H1 (cell line): Measurements from ENCODE around the gene SLC13A5. TPM values are rescaled to one million over a fixed set of nuclear protein-coding genes. Genes with fewer than 3 reads are reported as not detected.
A peak's percentile ranks its signal among the peaks of the same experiment; 100 is the strongest.

Experiments used
- CTCF ChIA-PET: fragments of 300-600 bp; sonication (Branson Sonifier 250); formaldehyde crosslinking; loops from one replicate; lab custom pipeline; 2021; ENCODE audit not compliant: partially characterized antibody; lab: Charles Lee
- POLR2A ChIA-PET: fragments of 300-600 bp; sonication (Branson Sonifier 250); formaldehyde crosslinking; loops from one replicate; lab custom pipeline; 2021; ENCODE audit warnings: inconsistent platforms; ENCODE audit not compliant: partially characterized antibody; lab: Charles Lee
- DNase-seq, 2 experiments: peaks; one replicate each; pipeline versions ENCODE4 v3.0.0 to v3.0.0-alpha.2; 2010 to 2022; ENCODE audit warnings: low spot score in 2 of 2, low read depth in 1 of 2, mixed read lengths in 1 of 2
- FAIRE-seq: peaks from 2 replicates; lab custom pipeline; 2011; peaks lifted over from hg19 to GRCh38; lab: Jason Lieb, UNC
- H2AFZ ChIP-seq: 2 replicates; pipeline ENCODE4 v1.8.1; 2012; ENCODE audit warnings: low read length, inconsistent platforms
- H2AK5ac ChIP-seq: 2 replicates; pipeline ENCODE4 v1.6.1; 2013; ENCODE audit warnings: low read depth, low read length
- H2BK120ac ChIP-seq: replicated peaks from 2 replicates; pipeline ENCODE3; 2013; ENCODE audit warnings: low read depth, low read length, inconsistent platforms
- H2BK12ac ChIP-seq: 2 replicates; pipeline ENCODE4 v1.6.1; 2013; ENCODE audit warnings: low read depth, low read length
- H2BK15ac ChIP-seq: 2 replicates; pipeline ENCODE4 v1.6.1; 2013; ENCODE audit warnings: low read length
- H2BK20ac ChIP-seq: 2 replicates; pipeline ENCODE4 v1.6.1; 2013; ENCODE audit warnings: low read length
- H2BK5ac ChIP-seq: 2 replicates; pipeline ENCODE4 v1.6.1; 2013; ENCODE audit warnings: low read depth, low read length
- H3K14ac ChIP-seq: 2 replicates; pipeline ENCODE4 v1.6.1; 2013; ENCODE audit warnings: inconsistent platforms; ENCODE audit not compliant: insufficient read length
- H3K18ac ChIP-seq: 2 replicates; pipeline ENCODE4 v1.6.1; 2013; ENCODE audit warnings: low read length; ENCODE audit errors: extremely low read depth
- H3K23ac ChIP-seq: 2 replicates; pipeline ENCODE4 v1.6.1; 2013; ENCODE audit warnings: inconsistent platforms; ENCODE audit not compliant: insufficient read length
- H3K23me2 ChIP-seq: 2 replicates; pipeline ENCODE4 v1.6.1; 2013; ENCODE audit warnings: low read depth, low read length
- H3K27ac ChIP-seq: 2 replicates; pipeline ENCODE4 v1.6.1; 2011; ENCODE audit warnings: low read depth, low read length, inconsistent platforms
- H3K27me3 ChIP-seq, 4 experiments: replicated peaks in 1 of 4; 1 replicate in 1 of 4; 2 replicates in 3 of 4; pipeline versions ENCODE4 v1.6.1 to v1.8.1; 2011 to 2013; ENCODE audit warnings: low read length in 3 of 4, mild to moderate bottlenecking in 3 of 4, inconsistent platforms in 2 of 4, mixed read lengths in 2 of 4, moderate library complexity in 1 of 4; ENCODE audit not compliant: control insufficient read depth in 3 of 4, insufficient read depth in 3 of 4; ENCODE audit errors: extremely low read depth in 1 of 4
- H3K36me3 ChIP-seq, 4 experiments: 2 replicates each; pipeline versions ENCODE4 v1.6.1 to v1.8.1; 2011 to 2013; ENCODE audit warnings: mild to moderate bottlenecking in 4 of 4, low read length in 3 of 4, moderate library complexity in 2 of 4, control low read depth in 1 of 4, inconsistent platforms in 1 of 4; ENCODE audit not compliant: insufficient read depth in 4 of 4, control insufficient read depth in 2 of 4
- H3K4ac ChIP-seq: replicated peaks from 2 replicates; pipeline ENCODE3; 2013; ENCODE audit warnings: low read length, low read depth, mixed read lengths, inconsistent platforms; ENCODE audit not compliant: insufficient read length
- H3K4me1 ChIP-seq, 4 experiments: replicated peaks in 1 of 4; 1 replicate in 1 of 4; 2 replicates in 3 of 4; pipeline versions ENCODE4 v1.6.1 to v1.8.1; 2011 to 2013; ENCODE audit warnings: low read length in 3 of 4, inconsistent platforms in 2 of 4, mixed read lengths in 1 of 4; ENCODE audit not compliant: insufficient read depth in 4 of 4, control insufficient read depth in 3 of 4
- H3K4me2 ChIP-seq, 2 experiments: 2 replicates each; pipeline versions ENCODE4 v1.6.1 to v1.8.1; 2011 to 2013; ENCODE audit warnings: low read depth in 2 of 2, low read length in 2 of 2, control low read depth in 1 of 2, inconsistent platforms in 1 of 2, mild to moderate bottlenecking in 1 of 2; ENCODE audit not compliant: insufficient read depth in 1 of 2
- H3K4me3 ChIP-seq, 4 experiments: fragments of 200-600, 300-600 bp in 1 of 4; sonication (generic), shearing (Covaris generic), sonication (Bioruptor Twin) in 1 of 4; 2 replicates each; pipeline versions ENCODE4 v1.5.1 to v1.8.1; 2011 to 2016; ENCODE audit warnings: low read length in 4 of 4, low read depth in 3 of 4, control low read depth in 2 of 4, inconsistent platforms in 2 of 4, mild to moderate bottlenecking in 2 of 4, mixed read lengths in 1 of 4, moderate library complexity in 1 of 4; ENCODE audit not compliant: insufficient read depth in 2 of 4; ENCODE audit errors: extremely low read depth in 1 of 4
- H3K56ac ChIP-seq: replicated peaks from 2 replicates; pipeline ENCODE3; 2013; ENCODE audit warnings: low read depth, mild to moderate bottlenecking, mixed read lengths, low read length, inconsistent platforms; ENCODE audit not compliant: insufficient read length
- H3K79me1 ChIP-seq: 2 replicates; pipeline ENCODE4 v1.6.1; 2013; ENCODE audit warnings: low read depth, low read length, control low read depth
- H3K79me2 ChIP-seq, 2 experiments: 2 replicates each; pipeline versions ENCODE4 v1.6.1 to v1.8.1; 2012 to 2013; ENCODE audit warnings: low read length in 2 of 2, mild to moderate bottlenecking in 2 of 2, inconsistent platforms in 1 of 2; ENCODE audit not compliant: insufficient read depth in 2 of 2, control insufficient read depth in 1 of 2
- H3K9ac ChIP-seq, 4 experiments: replicated peaks in 1 of 4; 1 replicate in 1 of 4; 2 replicates in 3 of 4; pipeline versions ENCODE4 v1.6.1 to v1.8.1; 2011 to 2013; ENCODE audit warnings: low read depth in 3 of 4, low read length in 3 of 4, control low read depth in 2 of 4, mild to moderate bottlenecking in 2 of 4, moderate library complexity in 2 of 4, inconsistent platforms in 1 of 4; ENCODE audit errors: extremely low read depth in 1 of 4
- H3K9me3 ChIP-seq, 2 experiments: 2 replicates each; pipeline versions ENCODE4 v1.6.1 to v1.8.1; 2012 to 2013; ENCODE audit warnings: mild to moderate bottlenecking in 2 of 2, moderate library complexity in 2 of 2, control low read depth in 1 of 2, inconsistent platforms in 1 of 2, low read depth in 1 of 2, low read length in 1 of 2, mixed read lengths in 1 of 2; ENCODE audit not compliant: insufficient read depth in 2 of 2
- H4K20me1 ChIP-seq, 2 experiments: replicated peaks in 1 of 2; 2 replicates each; pipeline versions ENCODE3 to v1.8.1; 2011 to 2013; ENCODE audit warnings: inconsistent platforms in 2 of 2, low read length in 2 of 2, mild to moderate bottlenecking in 1 of 2; ENCODE audit not compliant: insufficient read depth in 2 of 2, control insufficient read depth in 1 of 2
- H4K5ac ChIP-seq: 2 replicates; pipeline ENCODE4 v1.6.1; 2013; ENCODE audit warnings: low read length, low read depth, mixed read lengths, inconsistent platforms; ENCODE audit not compliant: insufficient read length
- H4K8ac ChIP-seq: 2 replicates; pipeline ENCODE4 v1.8.0; 2013; ENCODE audit warnings: mild to moderate bottlenecking, moderate library complexity, low read length, inconsistent platforms; ENCODE audit not compliant: insufficient read depth; ENCODE audit errors: extremely low read depth
- H4K91ac ChIP-seq: replicated peaks from 2 replicates; pipeline ENCODE3; 2013; ENCODE audit warnings: low read length, mixed read lengths, inconsistent platforms; ENCODE audit not compliant: insufficient read length
- E2F6 ChIP-seq: IDR thresholded peaks from 2 replicates; pipeline ENCODE4 v1.6.1; 2012; ENCODE audit warnings: inconsistent platforms
- NANOG ChIP-seq: IDR thresholded peaks from 2 replicates; pipeline ENCODE4 v1.6.1; 2011; ENCODE audit warnings: low read length, low read depth, mild to moderate bottlenecking, inconsistent platforms; ENCODE audit not compliant: insufficient read depth, poor library complexity, severe bottlenecking
- WGBS, 2 experiments: shearing (Covaris generic) in 1 of 2; methylation state at CpG; one replicate each; pipeline versions ENCODE4 v1.1.6 to v1.1.7; 2013 to 2015; ENCODE audit warnings: low lambda C conversion rate in 2 of 2, mixed read lengths in 2 of 2, inconsistent platforms in 1 of 2, low coverage in 1 of 2, missing lambda C conversion rate in 1 of 2; ENCODE audit not compliant: insufficient replicate concordance in 2 of 2, insufficient coverage in 1 of 2, insufficient read length in 1 of 2; ENCODE audit errors: extremely low coverage in 1 of 2, missing lambda C conversion rate in 1 of 2; 5-methylcytosine and 5-hydroxymethylcytosine counted together
- polyA plus RNA-seq, 7 experiments: library from polyadenylated mRNA; depleted of rRNA in 3 of 7; stranded (reverse) in 5 of 7; unstranded in 2 of 7; fragments of >200 nt in 5 of 7; fragments of 200-250 nt in 2 of 7; gene quantifications; 1 replicate in 5 of 7; 2 replicates in 1 of 7; 4 replicates in 1 of 7; pipeline versions ENCODE4 v1.2.1 to v1.2.3, GENCODE V29; 2011 to 2013; ENCODE audit warnings: missing spikeins in 2 of 7, mixed read lengths in 2 of 7
- total RNA-seq: library from RNA; stranded (reverse); fragmentation: NEBNext Ultra II Directional; extraction: Animal tissue kit (Norgen Biotek cat#: 25700); gene quantifications from 2 replicates; pipeline ENCODE4 v1.2.1, GENCODE V29; 2021

The SLC13A5 gene
- total and polyA plus RNA-seq, 2 of the 8 experiments (the other 6 are each of a cell fraction or from before 2014, with no cell fraction given): 2.1 to 2.6 TPM

DNA sequence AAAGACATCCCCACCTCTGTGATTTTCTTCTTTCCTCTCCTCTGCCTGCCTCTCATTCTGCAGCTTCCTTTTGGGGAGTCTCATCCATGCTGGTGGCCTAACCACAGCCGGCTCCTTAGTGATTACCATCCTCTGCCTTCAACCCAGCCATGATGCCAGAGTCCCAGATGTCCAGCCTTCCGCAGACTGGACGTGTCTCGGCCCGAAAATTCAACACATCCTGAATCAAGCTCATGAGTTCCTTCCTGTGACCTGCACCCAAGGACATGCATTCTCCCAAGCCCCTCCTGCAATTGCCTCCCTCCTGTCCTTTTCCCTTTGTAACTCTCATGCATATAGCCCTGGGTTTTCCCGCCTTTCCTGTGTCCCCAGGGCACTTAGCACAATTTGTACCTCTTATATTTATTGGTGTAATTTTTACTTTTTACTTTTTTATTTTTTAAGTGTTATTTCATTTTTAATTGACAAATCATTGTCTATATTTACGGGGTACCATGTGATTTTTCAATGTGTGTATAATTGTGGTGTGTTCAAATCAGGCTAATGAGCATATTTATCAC, 1.2 kb upstream of the SLC13A5 start:
- Histone ChIP-seq H3K23me2 (peaks cover 19% of the 10 kb centered on the region; the same call in 1 of the 2 replicates), H3K4me2 (peak overlapping the region; percentile 78 to 93), H3K79me1 (no peaks in the 10 kb centered on the region; the same call in 1 of the 2 replicates), H3K36me3 (no peaks in the 10 kb centered on the region), H3K4me3 (peak overlapping the region; percentile 39 to 68 (median 60)), H2BK120ac (no peak overlapping the region), H3K27ac (no peak overlapping the region), H3K23ac (no peak overlapping the region), H3K79me2 (no peaks in the 10 kb centered on the region), H2AFZ (peak overlapping the region; percentile 68), H2BK15ac (no peak overlapping the region), H3K27me3 (peaks cover 9 to 38% (median 31%) of the 10 kb centered on the region in 4 experiments), H4K20me1 (no peaks in the 10 kb centered on the region), H3K9me3 (no peaks in the 10 kb centered on the region), H3K14ac (no peak overlapping the region), H2BK12ac (0 out of 2 replicates have a peak overlapping the region, but pooled peaks have one; percentile 50), H3K18ac (no peak overlapping the region), H4K5ac (no peak overlapping the region), H3K56ac (no peak overlapping the region), H3K4ac (no peak overlapping the region), H2AK5ac (0 out of 2 replicates have a peak overlapping the region, but pooled peaks have one; percentile 82), H3K4me1 (peaks cover 0 to 12% (median 9%) of the 10 kb centered on the region in 4 experiments; a peak in 6 of 7 replicates), H3K9ac (no peak overlapping the region; a peak in 2 of 7 replicates), H4K8ac (peak overlapping the region; percentile 7; the same call in 1 of the 2 replicates), H4K91ac (no peak overlapping the region), H2BK5ac (no peak overlapping the region), H2BK20ac (no peak overlapping the region)
- CTCF ChIA-PET: interaction anchor here (0.6 to 7.0 kb wide), 11 partner anchors 10 to 231 kb away, joined by 3 to 72 read pairs (median 5); no protein-coding TSS in a partner anchor
- FAIRE-seq (no peak), DNase-seq (no peak)
- TF ChIP-seq NANOG (no peak), E2F6 (peak; percentile 77; the same call in 1 of the 2 replicates)
- WGBS, 2 experiments: 78% methylated on average over 7 of the region's 7 CpGs; no CpG with 5 or more reads in 1 of the 2 experiments
- POLR2A ChIA-PET: interaction anchor here (1.1 kb wide), 1 partner anchor 11 kb away, joined by 3 read pairs; no protein-coding TSS in a partner anchor
